CD4-positive, alpha-beta memory T cell (primary cell): ENCODE results near the gene ASTN2. TPM values are rescaled to one million over a fixed set of nuclear protein-coding genes. Genes with fewer than 3 reads are reported as not detected.

Source experiments
- CTCF ChIA-PET: fragments of 350-600 bp; sonication (Branson Sonifier 250); formaldehyde crosslinking; loops from one replicate; lab custom pipeline; 2021; ENCODE audit warnings: inconsistent platforms; ENCODE audit not compliant: partially characterized antibody; lab: Charles Lee
- POLR2A ChIA-PET: fragments of 350-600 bp; sonication (Branson Sonifier 250); formaldehyde crosslinking; loops from one replicate; lab custom pipeline; 2021; ENCODE audit not compliant: partially characterized antibody; lab: Charles Lee
- DNase-seq, 5 donors: peaks; one replicate each; pipeline versions ENCODE4 v3.0.0 to v3.0.0-alpha.2; 2020 to 2022; ENCODE audit warnings: mixed read lengths in 1 of 5
- H3K27ac ChIP-seq: one replicate; pipeline ENCODE4 v1.7.0; 2013; ENCODE audit warnings: low read depth, low read length
- H3K27me3 ChIP-seq: 2 replicates; pipeline ENCODE4 v1.7.0; 2013; ENCODE audit warnings: mild to moderate bottlenecking, low read length, moderate library complexity; ENCODE audit not compliant: insufficient read depth
- H3K36me3 ChIP-seq: 2 replicates; pipeline ENCODE4 v1.7.0; 2013; ENCODE audit warnings: mild to moderate bottlenecking, low read length, moderate library complexity; ENCODE audit not compliant: insufficient read depth
- H3K4me1 ChIP-seq: 2 replicates; pipeline ENCODE4 v1.7.0; 2013; ENCODE audit warnings: mild to moderate bottlenecking, low read length, moderate library complexity; ENCODE audit not compliant: insufficient read depth
- H3K4me3 ChIP-seq, 2 donors: one replicate each; pipeline ENCODE4 v1.7.0; 2013; ENCODE audit warnings: low read length in 2 of 2, mild to moderate bottlenecking in 1 of 2
- H3K9me3 ChIP-seq, 2 donors: one replicate each; pipeline ENCODE4 v1.7.0; 2013; ENCODE audit warnings: low read length in 2 of 2, control low read depth in 1 of 2; ENCODE audit not compliant: control insufficient read depth in 1 of 2
- H3K27ac Mint-ChIP-seq, 7 donors: one replicate each; pipeline ENCODE4 v1.8.0; 2020 to 2021; ENCODE audit warnings: mixed read lengths in 7 of 7, mild to moderate bottlenecking in 6 of 7, inconsistent platforms in 3 of 7, moderate library complexity in 3 of 7
- H3K27me3 Mint-ChIP-seq, 2 donors: one replicate each; pipeline ENCODE4 v1.8.0; 2020 to 2021; ENCODE audit warnings: mixed read lengths in 2 of 2
- H3K36me3 Mint-ChIP-seq, 2 donors: one replicate each; pipeline ENCODE4 v1.8.0; 2020 to 2021; ENCODE audit warnings: mixed read lengths in 2 of 2, inconsistent platforms in 1 of 2, mild to moderate bottlenecking in 1 of 2
- H3K4me1 Mint-ChIP-seq, 4 donors: one replicate each; pipeline ENCODE4 v1.8.0; 2020 to 2021; ENCODE audit warnings: mixed read lengths in 4 of 4, mild to moderate bottlenecking in 1 of 4
- H3K4me3 Mint-ChIP-seq, 8 donors: one replicate each; pipeline ENCODE4 v1.8.0; 2020 to 2021; ENCODE audit warnings: mixed read lengths in 8 of 8, mild to moderate bottlenecking in 7 of 8, moderate library complexity in 6 of 8, inconsistent platforms in 3 of 8
- H3K9me3 Mint-ChIP-seq, 8 donors: one replicate each; pipeline ENCODE4 v1.8.0; 2020 to 2021; ENCODE audit warnings: mixed read lengths in 8 of 8, mild to moderate bottlenecking in 5 of 8, inconsistent platforms in 3 of 8, moderate library complexity in 1 of 8
- intact Hi-C: fragments of 100-400 bp; cut with micrococcal nuclease; formaldehyde crosslinking; loops from one replicate; pipeline ENCODE4 v1.15.1; 2023
- polyA plus RNA-seq, 2 donors: library from polyadenylated mRNA; unstranded; fragments of 300-500 nt; fragmentation: Illumina TruSeq; gene quantifications; one replicate each; pipeline ENCODE4 v1.2.3, GENCODE V29; 2021
- total RNA-seq, 2 experiments: library from RNA; stranded (reverse); gene quantifications; one replicate each; pipeline ENCODE4 v1.2.3, GENCODE V29; 2021

ASTN2 gene
- total and polyA plus RNA-seq, 4 experiments from 2014 or later = 2.7 to 5.9 (median 4.8) TPM

DNA sequence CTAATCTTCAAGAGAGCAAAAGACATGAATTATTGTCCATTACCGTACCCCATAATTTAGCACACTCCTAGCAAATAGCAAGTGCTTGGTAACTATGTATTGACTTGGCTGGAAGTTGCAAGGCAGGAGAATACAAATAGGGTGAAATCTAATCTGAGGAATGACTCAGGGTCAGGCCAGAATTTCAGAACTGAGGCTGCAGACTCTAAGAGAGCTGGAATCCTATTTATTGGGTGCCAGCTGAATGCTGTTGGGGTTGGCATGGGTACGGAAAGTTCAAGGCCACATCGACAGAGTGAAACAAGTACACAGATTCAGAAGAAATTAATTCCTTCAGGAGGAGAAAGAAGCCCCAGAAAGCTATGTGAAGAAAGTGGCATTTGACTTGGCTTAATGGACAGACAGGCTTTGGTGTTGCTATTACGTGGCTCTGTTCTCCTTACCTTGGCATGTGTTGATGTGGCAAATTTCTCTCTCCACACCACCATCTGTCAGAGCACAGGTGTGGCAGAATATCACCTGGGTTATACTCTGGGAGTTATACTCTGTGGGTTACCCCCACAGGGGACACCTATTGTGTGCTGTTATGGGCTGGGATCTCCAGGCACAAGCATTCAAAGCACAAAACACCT lies 20.9 kb upstream of the ASTN2 start:
- H3K4me3 ChIP-seq = no peak overlapping the region
- intact Hi-C loops = no loop called here
- Mint-ChIP-seq H3K36me3 (no peaks in the 10 kb centered on the region), H3K4me1 (no peaks in the 10 kb centered on the region), H3K4me3 (no peak overlapping the region), H3K9me3 (peaks cover 0 to 5% (median 0%) of the 10 kb centered on the region in 8 donors), H3K27me3 (no peaks in the 10 kb centered on the region), H3K27ac (no peak overlapping the region)
- no peak overlapping the region for H3K27ac ChIP-seq
- H3K9me3 ChIP-seq = no peaks in the 10 kb centered on the region
- H3K27me3 ChIP-seq = no peaks in the 10 kb centered on the region
- ChIA-PET POLR2A (no interaction called here), CTCF (no interaction called here)
- H3K4me1 ChIP-seq = no peaks in the 10 kb centered on the region
- no peaks in the 10 kb centered on the region for H3K36me3 ChIP-seq
- DNase-seq = no peak

DNA sequence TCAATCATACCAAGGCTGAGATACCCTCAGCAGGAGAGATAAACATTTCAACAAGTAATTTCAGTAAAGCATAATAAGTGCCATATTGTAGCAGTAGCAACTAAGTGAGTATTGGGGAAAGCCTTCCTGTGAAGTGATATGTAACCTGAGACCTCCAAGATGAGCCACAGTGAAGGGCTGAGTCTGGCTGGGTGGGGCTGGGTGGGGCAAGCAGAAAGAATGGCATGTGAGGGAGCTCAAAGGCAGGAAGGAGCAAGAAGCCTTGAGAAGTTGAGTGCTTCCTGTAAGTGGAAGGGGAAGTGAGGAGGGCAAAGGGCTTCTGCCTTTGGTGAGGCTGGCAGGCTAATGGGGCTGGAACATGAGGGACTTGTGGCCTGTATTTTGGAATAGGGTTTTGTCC lies 19.7 kb upstream of the ASTN2 start:
- Mint-ChIP-seq H3K4me3 (no peak overlapping the region), H3K27ac (peak overlapping the region in 1 of 7 donors; percentile 53), H3K36me3 (no peaks in the 10 kb centered on the region), H3K4me1 (no peaks in the 10 kb centered on the region), H3K27me3 (no peaks in the 10 kb centered on the region), H3K9me3 (peaks cover 0 to 6% (median 2%) of the 10 kb centered on the region in 8 donors)
- ChIA-PET CTCF (no interaction called here), POLR2A (no interaction called here)
- no peaks in the 10 kb centered on the region for H3K4me1 ChIP-seq
- H3K27me3 ChIP-seq = no peaks in the 10 kb centered on the region
- intact Hi-C loops = no loop called here
- H3K27ac ChIP-seq = no peak overlapping the region
- H3K36me3 ChIP-seq = no peaks in the 10 kb centered on the region
- H3K9me3 ChIP-seq = no peaks in the 10 kb centered on the region
- H3K4me3 ChIP-seq = no peak overlapping the region
- DNase-seq = no peak

DNA sequence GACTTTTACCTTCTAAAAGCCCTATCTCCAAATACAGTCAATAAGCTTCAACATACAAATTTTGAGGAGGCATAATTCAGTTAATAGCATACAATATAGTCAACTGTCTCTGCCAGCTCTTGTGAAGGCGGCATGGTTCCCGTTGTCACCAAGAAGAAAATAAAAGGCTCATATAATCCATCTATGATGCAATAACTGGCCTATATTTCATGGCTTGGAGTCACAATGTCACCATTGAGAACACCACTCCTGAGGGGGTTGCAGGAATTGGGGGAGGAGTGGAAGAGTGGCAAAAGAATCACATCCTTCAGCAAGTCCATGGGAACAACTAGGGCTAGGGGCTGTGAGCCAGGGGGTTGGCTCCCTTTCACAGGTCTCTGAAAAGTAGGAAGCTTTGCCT lies 16.0 kb upstream of the ASTN2 start:
- H3K4me3 Mint-ChIP-seq = no peak overlapping the region
- POLR2A ChIA-PET = no interaction called here
- CTCF ChIA-PET = no interaction called here
- no peak overlapping the region for H3K27ac Mint-ChIP-seq
- H3K9me3 ChIP-seq = no peaks in the 10 kb centered on the region
- H3K4me3 ChIP-seq = no peak overlapping the region
- H3K4me1 ChIP-seq = no peaks in the 10 kb centered on the region
- no peaks in the 10 kb centered on the region for H3K36me3 ChIP-seq
- no peaks in the 10 kb centered on the region for H3K36me3 Mint-ChIP-seq
- no peaks in the 10 kb centered on the region for H3K4me1 Mint-ChIP-seq
- H3K27me3 Mint-ChIP-seq = no peaks in the 10 kb centered on the region
- no peak for DNase-seq
- no peak overlapping the region for H3K27ac ChIP-seq
- intact Hi-C loops = no loop called here
- peaks cover 0 to 6% (median 2%) of the 10 kb centered on the region in 8 donors for H3K9me3 Mint-ChIP-seq
- H3K27me3 ChIP-seq = no peaks in the 10 kb centered on the region

- Histone ChIP-seq H3K9me3 (no peaks in the 10 kb centered on the region), H3K4me3 (no peak overlapping the region), H3K36me3 (no peaks in the 10 kb centered on the region), H3K4me1 (no peaks in the 10 kb centered on the region), H3K27ac (no peak overlapping the region), H3K27me3 (no peaks in the 10 kb centered on the region)
- H3K36me3 Mint-ChIP-seq = no peaks in the 10 kb centered on the region
- H3K27ac Mint-ChIP-seq = no peak overlapping the region
- intact Hi-C loops = no loop called here
- H3K4me3 Mint-ChIP-seq = no peak overlapping the region
- H3K9me3 Mint-ChIP-seq = peaks cover 0 to 10% (median 3%) of the 10 kb centered on the region in 8 donors
- no peaks in the 10 kb centered on the region for H3K27me3 Mint-ChIP-seq
- H3K4me1 Mint-ChIP-seq = no peaks in the 10 kb centered on the region
- ChIA-PET CTCF (no interaction called here), POLR2A (no interaction called here)
- no peak for DNase-seq
Measured at GRCh38 chr9:117427357-117427913, 12.6 kb upstream of the ASTN2 start.

DNA sequence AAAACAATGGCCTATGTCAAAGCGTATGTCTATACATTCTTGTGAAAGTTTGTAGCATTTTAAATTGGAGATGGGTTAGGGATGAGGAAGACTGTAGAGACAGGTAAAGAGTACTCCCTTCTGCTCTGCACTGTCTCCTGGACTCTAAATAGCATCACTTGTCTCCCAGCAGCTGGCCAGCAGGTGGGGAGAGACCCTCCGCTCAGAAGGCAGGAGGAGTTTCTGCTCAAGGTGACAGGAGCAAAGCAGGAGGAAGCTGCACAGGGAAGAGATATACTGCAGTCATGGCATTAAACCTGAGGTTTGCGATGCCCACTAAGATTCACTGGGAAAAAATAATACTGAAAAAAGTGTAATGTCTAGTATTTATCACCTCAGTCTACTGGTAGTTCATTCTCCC lies 10.7 kb upstream of the ASTN2 start:
- CTCF ChIA-PET = no interaction called here
- Mint-ChIP-seq H3K4me3 (no peak overlapping the region), H3K27me3 (no peaks in the 10 kb centered on the region), H3K9me3 (peaks cover 0 to 10% (median 3%) of the 10 kb centered on the region in 8 donors), H3K36me3 (no peaks in the 10 kb centered on the region), H3K27ac (no peak overlapping the region), H3K4me1 (no peaks in the 10 kb centered on the region)
- no peaks in the 10 kb centered on the region for H3K27me3 ChIP-seq
- H3K36me3 ChIP-seq = no peaks in the 10 kb centered on the region
- POLR2A ChIA-PET = no interaction called here
- no peak for DNase-seq
- no peak overlapping the region for H3K27ac ChIP-seq
- no peaks in the 10 kb centered on the region for H3K9me3 ChIP-seq
- H3K4me1 ChIP-seq = no peaks in the 10 kb centered on the region
- intact Hi-C loops = no loop called here
- no peak overlapping the region for H3K4me3 ChIP-seq

GRCh38 chr9:117424291-117424690 lies 9.4 kb upstream of the ASTN2 start:
- H3K36me3 Mint-ChIP-seq = no peaks in the 10 kb centered on the region
- Histone ChIP-seq H3K27me3 (no peaks in the 10 kb centered on the region), H3K4me3 (no peak overlapping the region), H3K4me1 (no peaks in the 10 kb centered on the region), H3K36me3 (no peaks in the 10 kb centered on the region), H3K9me3 (no peaks in the 10 kb centered on the region), H3K27ac (no peak overlapping the region)
- H3K27me3 Mint-ChIP-seq = no peaks in the 10 kb centered on the region
- CTCF ChIA-PET = no interaction called here
- H3K27ac Mint-ChIP-seq = no peak overlapping the region
- H3K4me1 Mint-ChIP-seq = no peaks in the 10 kb centered on the region
- POLR2A ChIA-PET = no interaction called here
- intact Hi-C loops = no loop called here
- no peak for DNase-seq
- H3K4me3 Mint-ChIP-seq = no peak overlapping the region
- peaks cover 0 to 6% (median 1%) of the 10 kb centered on the region in 8 donors for H3K9me3 Mint-ChIP-seq

- Histone ChIP-seq H3K27me3 (peaks cover 8% of the 10 kb centered on the region), H3K36me3 (no peaks in the 10 kb centered on the region), H3K9me3 (no peaks in the 10 kb centered on the region), H3K4me1 (no peaks in the 10 kb centered on the region), H3K4me3 (no peak overlapping the region), H3K27ac (no peak overlapping the region)
- no peak for DNase-seq
- Mint-ChIP-seq H3K36me3 (no peaks in the 10 kb centered on the region), H3K9me3 (peaks cover 0 to 2% (median under 1%) of the 10 kb centered on the region in 8 donors), H3K27ac (no peak overlapping the region), H3K4me1 (peaks cover 0 to 4% (median 0%) of the 10 kb centered on the region in 4 donors), H3K4me3 (no peak overlapping the region), H3K27me3 (peaks cover 2 to 3% of the 10 kb centered on the region in 2 donors)
- intact Hi-C loops = no loop called here
- ChIA-PET POLR2A (no interaction called here), CTCF (no interaction called here)
Measured at GRCh38 chr9:117418111-117418510, 3.3 kb upstream of the ASTN2 start.
